ENCODE data around the gene HMCN2. TPM values are rescaled to one million over a fixed set of nuclear protein-coding genes. Genes with fewer than 3 reads are reported as not detected.
A peak's percentile ranks its signal among the peaks of the same experiment; 100 is the strongest.

Gene HMCN2
- total RNA-seq, 2 donors from 2014 or later = not detected

DNA sequence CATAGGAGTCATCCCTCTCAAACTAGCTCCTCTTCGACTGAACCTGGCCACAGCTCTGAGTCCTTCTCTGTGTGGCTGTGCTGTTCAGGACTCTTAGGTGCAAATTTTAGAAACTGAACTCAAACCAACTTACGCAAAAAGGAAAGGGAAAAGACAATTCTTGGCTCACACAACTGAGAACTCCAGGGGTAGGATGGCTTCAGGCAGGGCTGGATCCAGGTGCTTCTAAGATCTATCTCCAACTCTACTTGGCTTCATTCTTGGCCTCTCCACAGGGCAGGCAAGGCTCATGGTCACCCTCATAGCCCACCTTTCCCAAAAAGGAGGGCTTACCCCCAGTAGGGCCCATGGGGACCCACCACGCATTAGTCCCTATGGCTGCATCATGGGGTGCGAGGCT, 187.3 kb downstream of the HMCN2 start:
- no peaks in the 10 kb centered on the region for H3K9me3 Mint-ChIP-seq
- H3K27ac Mint-ChIP-seq = no peak overlapping the region
- no peaks in the 10 kb centered on the region for H3K4me1 Mint-ChIP-seq

DNA sequence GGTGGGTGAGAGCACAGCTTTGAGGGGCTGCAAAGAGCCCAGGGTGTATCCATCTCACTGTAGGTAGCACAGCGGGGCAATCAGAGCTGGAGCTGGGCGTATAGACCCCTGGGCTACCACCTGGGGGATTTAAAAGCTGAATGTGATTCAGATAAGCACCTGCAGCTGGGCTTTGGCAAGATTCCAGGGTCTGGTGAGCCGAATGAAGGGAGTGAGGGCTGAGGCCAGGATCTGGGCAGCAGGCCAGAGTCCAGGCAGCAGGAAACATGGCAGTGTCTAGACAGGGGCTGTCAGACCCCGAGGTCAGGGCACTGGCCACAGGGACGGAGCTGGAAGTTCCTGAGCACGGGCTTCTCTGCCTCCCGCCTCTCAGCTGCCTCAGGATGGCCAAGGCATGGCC, 187.9 kb downstream of the HMCN2 start:
- Mint-ChIP-seq H3K9me3 (no peaks in the 10 kb centered on the region), H3K27me3 (peaks cover 3% of the 10 kb centered on the region), H3K4me1 (no peaks in the 10 kb centered on the region), H3K4me3 (no peak overlapping the region), H3K36me3 (ENCODE audit: low read depth) (no peaks in the 10 kb centered on the region), H3K27ac (no peak overlapping the region)
- no peak for ATAC-seq (replicated peaks)

More for the DNA sequence above, 187.3 kb downstream of the HMCN2 start:
- Mint-ChIP-seq H3K36me3 (ENCODE audit: low read depth) (no peaks in the 10 kb centered on the region), H3K4me3 (no peak overlapping the region), H3K27me3 (peaks cover 8% of the 10 kb centered on the region)
- ATAC-seq (replicated peaks) = no peak

DNA sequence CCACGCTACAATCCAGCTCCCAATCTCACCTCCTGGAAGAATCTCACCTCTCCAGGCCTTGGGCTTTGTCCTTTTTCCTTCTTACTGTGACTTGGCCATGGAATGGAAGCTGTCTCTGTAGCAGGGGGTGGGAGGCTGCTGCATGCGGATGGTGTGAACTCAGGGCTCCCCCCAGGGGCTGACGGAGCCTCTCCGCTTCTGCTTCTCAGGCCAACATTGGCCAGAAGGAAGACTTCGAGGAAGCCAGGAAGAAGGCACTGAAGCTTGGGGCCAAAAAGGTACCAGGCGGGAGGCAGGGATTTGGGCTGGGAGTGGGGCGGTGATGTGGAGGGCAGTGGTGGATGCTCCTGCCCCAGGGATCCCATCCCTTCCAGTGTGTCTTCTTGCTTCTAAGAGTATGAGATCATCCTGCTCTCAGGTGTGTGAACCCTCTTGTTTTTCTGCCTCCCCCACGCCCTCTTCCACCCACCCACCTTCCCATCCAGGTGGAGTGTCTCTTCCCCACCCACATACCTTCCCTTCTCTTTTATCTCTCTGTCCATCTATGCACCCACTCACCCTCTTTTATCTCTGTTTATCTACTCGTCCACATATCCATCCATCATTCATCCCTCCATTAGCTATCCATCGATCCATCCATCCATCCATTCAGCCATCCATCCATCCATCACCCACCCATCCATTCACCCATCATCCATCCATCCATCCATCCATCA, 188.7 kb downstream of the HMCN2 start:
- Mint-ChIP-seq H3K4me1 (no peaks in the 10 kb centered on the region), H3K9me3 (no peaks in the 10 kb centered on the region), H3K27me3 (peaks cover 7% of the 10 kb centered on the region), H3K27ac (no peak overlapping the region), H3K4me3 (no peak overlapping the region), H3K36me3 (ENCODE audit: low read depth) (no peaks in the 10 kb centered on the region)
- no peak for ATAC-seq (replicated peaks)

DNA sequence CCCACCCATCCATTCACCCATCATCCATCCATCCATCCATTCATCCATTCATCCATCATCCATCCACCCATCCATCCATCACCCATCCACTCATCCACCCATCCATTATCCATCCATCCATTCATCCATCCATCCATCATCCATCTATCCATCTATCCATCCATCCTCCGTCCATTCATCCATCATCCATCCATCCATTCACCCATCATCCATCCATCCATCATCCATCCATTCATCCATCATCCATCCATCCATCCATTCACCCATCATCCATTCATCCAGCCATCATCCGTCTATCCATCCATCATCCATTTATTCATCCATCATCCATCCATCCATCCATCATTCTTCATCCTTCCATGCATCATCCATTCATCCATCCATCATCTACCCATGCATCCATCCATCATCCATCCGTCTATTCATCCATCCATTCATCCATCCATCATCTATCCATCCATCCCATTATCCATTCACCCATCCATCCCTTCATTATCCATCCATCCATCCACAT, 189.3 kb downstream of the HMCN2 start:
- H3K36me3 Mint-ChIP-seq (ENCODE audit: low read depth) = no peaks in the 10 kb centered on the region
- peaks cover 4% of the 10 kb centered on the region for H3K27me3 Mint-ChIP-seq
- no peaks in the 10 kb centered on the region for H3K9me3 Mint-ChIP-seq
- no peaks in the 10 kb centered on the region for H3K4me1 Mint-ChIP-seq
- H3K27ac Mint-ChIP-seq = no peak overlapping the region
- H3K4me3 Mint-ChIP-seq = no peak overlapping the region
- no peak for ATAC-seq (replicated peaks)

DNA sequence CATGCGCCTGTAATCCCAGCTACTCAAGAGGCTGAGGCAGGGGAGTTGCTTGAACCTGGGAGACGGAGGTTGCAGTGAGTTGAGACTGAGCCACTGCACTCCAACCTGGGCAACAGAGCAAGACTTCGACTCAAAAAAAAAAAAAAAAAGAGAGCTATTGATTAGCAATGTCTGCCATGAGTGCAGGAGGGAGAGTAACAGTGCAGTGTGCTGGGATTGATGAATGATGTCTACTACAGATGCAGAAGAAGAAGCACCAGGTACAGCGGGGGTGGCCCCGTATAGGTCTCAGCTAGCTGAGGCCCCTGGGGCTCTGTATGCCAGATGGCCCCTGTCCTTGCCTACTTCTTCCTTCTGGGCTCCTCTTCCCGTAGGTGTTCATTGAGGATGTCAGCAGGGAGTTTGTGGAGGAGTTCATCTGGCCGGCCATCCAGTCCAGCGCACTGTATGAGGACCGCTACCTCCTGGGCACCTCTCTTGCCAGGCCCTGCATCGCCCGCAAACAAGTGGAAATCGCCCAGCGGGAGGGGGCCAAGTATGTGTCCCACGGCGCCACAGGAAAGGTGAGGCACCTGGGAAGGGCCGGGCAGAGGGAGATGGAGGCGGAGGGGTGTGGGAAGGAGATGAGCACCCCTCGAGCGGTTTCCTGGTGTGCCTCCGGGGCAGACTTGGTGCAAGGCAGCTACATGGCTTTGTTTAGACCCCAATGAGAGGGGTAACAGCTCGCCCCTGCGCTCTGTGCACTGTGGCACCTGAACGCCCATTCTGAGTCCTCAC, 192.7 kb downstream of the HMCN2 start:
- no peaks in the 10 kb centered on the region for H3K36me3 Mint-ChIP-seq (ENCODE audit: low read depth)
- ATAC-seq (replicated peaks) = no peak
- H3K4me3 Mint-ChIP-seq = no peak overlapping the region
- no peaks in the 10 kb centered on the region for H3K4me1 Mint-ChIP-seq
- H3K27me3 Mint-ChIP-seq = peaks cover 12% of the 10 kb centered on the region
- no peaks in the 10 kb centered on the region for H3K9me3 Mint-ChIP-seq
- no peak overlapping the region for H3K27ac Mint-ChIP-seq

DNA sequence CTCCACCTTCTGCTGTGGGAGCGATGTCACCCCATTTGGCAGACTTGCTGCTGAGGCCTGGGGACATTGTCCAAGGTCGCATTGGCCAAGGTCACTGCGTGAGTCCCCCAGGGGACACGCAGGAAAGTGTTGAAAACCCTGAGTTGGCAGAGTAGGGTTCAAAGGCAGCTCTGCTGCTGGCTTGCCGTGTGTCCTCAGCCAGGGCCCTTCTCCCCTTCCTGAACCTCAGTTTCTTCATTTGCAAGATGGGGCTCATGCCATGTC, 193.2 kb downstream of the HMCN2 start:
- Mint-ChIP-seq H3K9me3 (no peaks in the 10 kb centered on the region), H3K27ac (no peak overlapping the region), H3K27me3 (peaks cover 13% of the 10 kb centered on the region)

DNA sequence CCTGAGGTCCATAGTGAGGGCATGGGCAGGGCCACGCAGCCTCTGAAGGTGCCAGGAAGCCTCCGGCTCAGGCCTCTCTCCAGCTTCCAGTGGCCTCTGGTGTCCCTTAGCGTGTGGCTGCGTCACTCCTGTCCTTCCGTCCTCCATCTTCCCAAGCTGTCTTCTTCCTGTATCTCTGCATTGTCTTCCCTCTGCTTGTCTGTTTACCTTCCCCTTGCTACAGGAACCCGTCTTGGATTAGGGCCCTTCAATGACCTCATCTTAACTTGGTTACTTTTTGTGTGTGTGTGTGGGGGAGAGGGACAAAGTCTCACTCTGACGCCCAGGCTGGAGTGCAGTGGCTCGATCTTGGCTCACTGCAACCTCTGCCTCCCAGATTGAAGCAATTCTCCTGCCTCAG, 193.6 kb downstream of the HMCN2 start:
- no peaks in the 10 kb centered on the region for H3K4me1 Mint-ChIP-seq
- H3K36me3 Mint-ChIP-seq (ENCODE audit: low read depth) = no peaks in the 10 kb centered on the region
- no peak for ATAC-seq (replicated peaks)

More for the DNA sequence above, 193.2 kb downstream of the HMCN2 start:
- no peaks in the 10 kb centered on the region for H3K36me3 Mint-ChIP-seq (ENCODE audit: low read depth)
- no peak for ATAC-seq (replicated peaks)
- H3K4me1 Mint-ChIP-seq = no peaks in the 10 kb centered on the region
- no peak overlapping the region for H3K4me3 Mint-ChIP-seq

DNA sequence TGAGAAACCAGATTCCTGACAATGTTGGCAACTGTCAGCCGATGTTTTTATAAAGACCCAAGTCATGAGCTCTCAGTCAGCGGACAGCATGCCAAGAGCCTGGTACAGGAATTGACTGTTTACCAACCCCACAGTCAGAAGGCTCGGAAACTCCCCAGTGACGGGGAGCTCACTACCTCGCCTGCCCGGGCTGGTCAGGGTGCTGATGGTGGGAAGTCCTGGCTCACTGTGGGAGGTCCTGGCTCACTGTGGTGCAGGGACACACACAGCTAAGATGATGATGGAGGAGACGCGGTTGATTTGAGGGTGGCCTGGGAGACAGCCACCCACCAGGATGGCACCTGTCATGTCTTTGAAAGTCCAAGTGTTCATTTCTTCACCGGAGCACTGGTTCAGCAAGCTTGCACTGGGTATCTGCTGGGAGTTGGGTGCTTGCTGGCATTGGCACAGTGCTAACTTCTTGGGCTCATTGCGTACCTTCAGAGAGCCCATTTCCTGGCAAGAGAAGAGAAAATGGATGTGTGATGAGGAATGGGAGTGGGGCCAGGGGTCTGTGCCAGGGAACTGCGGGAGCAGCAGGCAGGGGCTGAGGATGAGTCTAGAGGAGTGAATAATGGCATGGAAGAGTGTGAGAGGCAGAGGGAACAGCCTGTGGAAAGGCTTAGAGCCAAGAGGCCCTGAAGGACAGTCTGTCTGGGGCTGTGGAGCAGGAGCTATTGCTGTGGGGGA, 194.5 kb downstream of the HMCN2 start:
- Mint-ChIP-seq H3K27me3 (peaks cover 16% of the 10 kb centered on the region), H3K9me3 (no peaks in the 10 kb centered on the region), H3K4me3 (no peak overlapping the region), H3K4me1 (no peaks in the 10 kb centered on the region), H3K27ac (no peak overlapping the region), H3K36me3 (ENCODE audit: low read depth) (no peaks in the 10 kb centered on the region)
- ATAC-seq (replicated peaks) = no peak

More for the DNA sequence above, 193.6 kb downstream of the HMCN2 start:
- peaks cover 16% of the 10 kb centered on the region for H3K27me3 Mint-ChIP-seq
- no peak overlapping the region for H3K27ac Mint-ChIP-seq
- no peak overlapping the region for H3K4me3 Mint-ChIP-seq
- no peaks in the 10 kb centered on the region for H3K9me3 Mint-ChIP-seq

DNA sequence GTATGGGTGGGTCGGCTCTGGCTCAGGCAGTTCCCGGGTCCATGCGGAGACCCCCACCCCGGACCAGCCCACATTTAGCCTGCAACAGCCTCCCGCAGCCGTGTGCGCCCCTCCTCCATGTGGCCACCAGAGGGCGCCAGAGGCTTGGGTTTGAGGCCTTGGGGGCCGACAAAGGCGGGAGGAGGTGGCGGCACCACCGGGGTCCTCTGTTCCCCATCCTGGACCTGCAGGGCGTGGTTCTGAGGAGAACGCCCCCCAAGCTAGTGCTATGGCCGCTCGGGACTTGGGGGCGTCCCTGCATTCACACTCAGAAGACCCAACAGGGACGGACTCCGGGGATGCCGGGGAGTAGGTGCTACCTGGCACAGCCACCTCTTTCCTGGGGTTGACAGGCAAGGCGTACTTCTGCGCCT, 195.7 kb downstream of the HMCN2 start:
- peaks cover 16% of the 10 kb centered on the region for H3K27me3 Mint-ChIP-seq
- no peak overlapping the region for H3K27ac Mint-ChIP-seq

DNA sequence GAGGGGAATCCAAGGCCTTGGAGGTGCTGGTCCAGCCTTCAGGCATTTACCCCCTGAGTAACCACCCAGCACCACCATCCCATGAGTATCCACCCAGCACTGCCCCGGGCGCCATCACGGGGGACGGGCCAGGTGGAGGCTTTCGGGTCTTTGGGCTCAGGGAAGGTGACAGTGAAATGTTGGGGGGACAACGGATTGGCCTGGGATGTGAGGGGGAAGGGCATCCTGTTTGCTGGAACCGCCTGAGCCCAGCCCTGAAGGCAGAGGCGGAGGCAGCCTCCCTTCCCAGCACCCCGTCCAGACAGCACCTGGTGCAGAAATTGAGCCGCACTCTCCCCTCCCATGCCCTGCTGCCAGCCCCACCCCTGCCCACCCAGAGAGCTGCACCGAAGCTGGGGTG, 196.2 kb downstream of the HMCN2 start:
- H3K27me3 Mint-ChIP-seq = peaks cover 16% of the 10 kb centered on the region
- ATAC-seq (replicated peaks) = no peak
- no peaks in the 10 kb centered on the region for H3K9me3 Mint-ChIP-seq
- no peak overlapping the region for H3K4me3 Mint-ChIP-seq
- no peak overlapping the region for H3K27ac Mint-ChIP-seq
- no peaks in the 10 kb centered on the region for H3K36me3 Mint-ChIP-seq (ENCODE audit: low read depth)
- no peaks in the 10 kb centered on the region for H3K4me1 Mint-ChIP-seq

More for the DNA sequence above, 195.7 kb downstream of the HMCN2 start:
- Mint-ChIP-seq H3K4me1 (no peaks in the 10 kb centered on the region), H3K4me3 (no peak overlapping the region), H3K36me3 (ENCODE audit: low read depth) (no peaks in the 10 kb centered on the region), H3K9me3 (no peaks in the 10 kb centered on the region)
- peak; percentile 43 for ATAC-seq (replicated peaks)

DNA sequence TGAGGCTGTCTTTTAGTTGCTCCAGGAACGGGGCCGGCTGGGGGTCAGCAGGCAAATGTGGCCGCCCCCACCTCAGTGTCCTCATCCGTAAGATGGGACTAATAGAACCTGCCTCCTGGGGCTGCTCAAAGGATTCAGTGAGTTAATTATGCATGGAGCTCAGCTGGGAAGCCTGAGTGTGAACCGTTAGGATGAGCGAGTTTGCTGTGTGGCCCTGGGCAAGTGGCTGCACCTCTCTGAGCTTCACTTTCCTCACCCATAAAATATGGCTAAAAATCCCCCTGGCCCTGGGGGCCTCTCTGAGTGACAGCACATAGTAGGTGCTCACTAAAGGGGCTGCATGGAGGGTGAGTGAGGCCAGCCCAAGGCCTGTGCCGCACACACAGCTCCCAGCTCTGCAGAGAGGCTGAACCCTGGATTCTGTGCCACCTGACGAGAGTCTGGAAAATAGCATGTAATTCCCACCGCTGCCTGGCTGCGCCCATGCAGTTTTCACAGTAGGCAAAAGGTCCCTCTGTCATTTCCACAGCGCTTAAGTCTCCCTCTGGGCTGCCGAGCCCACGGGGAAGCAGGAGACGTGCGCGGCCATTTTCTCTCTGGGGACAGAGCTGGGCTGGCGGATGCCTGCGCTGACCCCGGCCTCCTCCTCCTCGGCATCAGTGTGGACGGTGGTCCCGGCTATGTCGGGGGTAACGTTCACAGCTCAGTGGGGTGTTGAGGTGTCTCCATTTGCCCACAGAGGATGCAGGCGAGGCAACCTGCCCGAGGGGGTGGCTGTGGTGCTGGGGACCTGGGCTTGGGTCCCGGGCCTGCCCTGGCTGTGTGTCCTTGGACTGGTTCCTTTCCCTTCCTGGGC, 197.4 kb downstream of the HMCN2 start:
- H3K4me1 Mint-ChIP-seq = no peaks in the 10 kb centered on the region
- H3K9me3 Mint-ChIP-seq = no peaks in the 10 kb centered on the region
- peaks cover 23% of the 10 kb centered on the region for H3K27me3 Mint-ChIP-seq
- no peak for ATAC-seq (replicated peaks)
- no peak overlapping the region for H3K27ac Mint-ChIP-seq
- H3K36me3 Mint-ChIP-seq (ENCODE audit: low read depth) = no peaks in the 10 kb centered on the region
- H3K4me3 Mint-ChIP-seq = no peak overlapping the region

DNA sequence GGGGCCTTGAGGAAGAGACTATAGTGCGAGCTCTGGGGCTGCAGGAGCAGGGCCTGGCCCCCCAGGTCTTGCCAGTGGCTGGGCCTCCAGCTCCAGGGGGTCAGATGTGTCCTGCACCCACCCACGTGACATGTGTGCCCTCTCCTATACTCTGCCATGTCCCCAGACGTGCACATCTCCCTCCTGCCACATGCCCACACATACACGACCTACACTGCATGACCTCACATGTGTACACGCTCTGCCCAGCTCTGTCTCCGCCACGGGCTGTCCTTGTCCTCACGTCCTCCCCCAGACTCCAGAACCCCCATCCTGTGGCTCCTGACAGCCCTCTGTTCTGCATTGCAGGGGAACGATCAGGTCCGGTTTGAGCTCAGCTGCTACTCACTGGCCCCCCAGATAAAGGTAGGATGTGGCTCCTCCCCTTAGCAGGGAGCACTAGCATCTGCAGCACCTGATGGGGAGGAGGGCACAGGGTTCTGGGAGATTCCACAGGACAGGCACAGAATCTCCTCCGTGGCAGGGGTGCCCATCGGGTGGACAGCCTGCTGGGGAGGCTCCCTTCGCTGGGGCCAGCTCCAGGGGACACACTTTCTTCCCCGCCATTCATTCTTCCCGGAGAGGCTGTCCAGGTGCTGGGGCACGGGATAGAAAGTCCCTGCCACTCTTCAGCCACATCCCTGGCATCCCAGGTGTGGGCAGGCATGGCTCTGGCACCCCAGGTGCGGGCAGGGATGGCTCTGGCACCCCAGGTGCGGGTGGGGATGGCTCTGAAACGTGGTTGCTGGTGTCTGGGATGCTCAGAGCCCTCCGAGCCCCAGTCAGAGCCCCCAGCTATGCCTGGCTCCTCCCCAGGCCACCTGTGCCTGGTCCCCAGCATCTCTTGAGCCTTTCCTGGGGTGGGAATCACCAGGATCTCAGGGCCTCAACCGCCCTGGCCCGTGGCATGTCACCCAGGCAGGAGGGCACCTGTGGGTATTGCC, 198.5 kb downstream of the HMCN2 start:
- Mint-ChIP-seq H3K4me3 (no peak overlapping the region), H3K9me3 (no peaks in the 10 kb centered on the region)

DNA sequence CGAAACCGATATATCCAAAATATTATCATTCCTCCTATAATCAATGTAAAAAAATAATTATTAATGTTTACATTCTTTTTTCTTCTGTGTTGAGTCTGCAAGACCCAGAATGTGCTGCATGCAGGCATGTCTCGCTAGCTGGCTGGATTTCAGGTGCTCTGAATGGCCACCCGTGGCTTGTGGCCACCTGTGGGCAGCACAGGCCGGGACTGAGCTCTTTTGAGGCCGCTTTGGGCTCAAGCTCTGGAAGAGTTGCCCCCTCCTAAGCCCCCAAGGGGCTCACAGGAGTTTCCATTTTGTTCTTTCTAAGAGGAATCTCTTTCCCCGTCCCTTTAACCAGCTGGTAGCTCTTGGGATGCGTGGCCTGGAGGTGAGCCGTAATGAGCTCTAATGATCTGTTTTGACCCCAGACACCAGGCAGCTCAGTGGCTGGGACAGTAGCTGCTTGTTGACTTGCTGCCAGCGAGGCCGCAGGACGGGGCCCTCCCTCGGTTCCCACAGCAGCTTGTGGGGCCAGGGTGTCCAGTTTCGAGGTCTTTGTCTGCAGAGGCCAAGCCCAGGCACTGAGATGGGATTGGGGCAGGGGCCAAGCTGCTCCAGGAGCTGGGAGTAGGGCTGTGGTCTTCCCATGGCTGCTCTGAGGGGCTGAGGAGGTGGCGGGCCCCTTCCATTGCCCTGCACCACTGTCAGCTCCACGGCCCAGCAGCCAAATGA, 200.0 kb downstream of the HMCN2 start:
- Mint-ChIP-seq H3K27me3 (peaks cover 17% of the 10 kb centered on the region), H3K4me1 (no peaks in the 10 kb centered on the region), H3K9me3 (no peaks in the 10 kb centered on the region), H3K27ac (no peak overlapping the region), H3K4me3 (no peak overlapping the region), H3K36me3 (ENCODE audit: low read depth) (no peaks in the 10 kb centered on the region)
- no peak for ATAC-seq (replicated peaks)

More for the DNA sequence above, 198.5 kb downstream of the HMCN2 start:
- Mint-ChIP-seq H3K4me1 (no peaks in the 10 kb centered on the region), H3K27ac (no peak overlapping the region), H3K27me3 (peaks cover 25% of the 10 kb centered on the region), H3K36me3 (ENCODE audit: low read depth) (no peaks in the 10 kb centered on the region)
- ATAC-seq (replicated peaks) = no peak

All from activated T-helper 17 cell treated with anti-CD3 and anti-CD28 coated beads, Interleukin-2, amount 50 U/mL, for 72 hours (primary cell).